Mesodermal cell (in vitro differentiated cells): ENCODE results near the gene NFKB2.

Source experiments
- H3K27ac ChIP-seq: 2 replicates; pipeline ENCODE4 v1.7.0; 2013; ENCODE audit warnings: mild to moderate bottlenecking, low read depth, low read length, moderate library complexity; ENCODE audit not compliant: severe bottlenecking
- H3K36me3 ChIP-seq: 2 replicates; pipeline ENCODE4 v1.7.1; 2013; ENCODE audit warnings: mild to moderate bottlenecking, low read length, moderate library complexity; ENCODE audit not compliant: control insufficient read depth, insufficient read depth
- H3K4me1 ChIP-seq: one replicate; pipeline ENCODE4 v1.7.1; 2013; ENCODE audit warnings: mild to moderate bottlenecking, low read length; ENCODE audit not compliant: insufficient read depth, control insufficient read depth, poor library complexity, severe bottlenecking
- H3K4me3 ChIP-seq: 2 replicates; pipeline ENCODE4 v1.7.0; 2013; ENCODE audit warnings: low read length, control low read depth, mild to moderate bottlenecking; ENCODE audit not compliant: insufficient read depth, poor library complexity, severe bottlenecking; ENCODE audit errors: extremely low read depth
- H3K9me3 ChIP-seq: 2 replicates; pipeline ENCODE4 v1.7.1; 2013; ENCODE audit warnings: mild to moderate bottlenecking, low read length, moderate library complexity; ENCODE audit not compliant: control insufficient read depth
- WGBS, 2 experiments: methylation state at CpG; one replicate each; pipeline ENCODE4 v1.1.5; 2013; ENCODE audit warnings: missing lambda C conversion rate in 2 of 2; ENCODE audit not compliant: insufficient coverage in 2 of 2; 5-methylcytosine and 5-hydroxymethylcytosine counted together

Gene NFKB2

GRCh38 chr10:102416695-102417094 is 21.2 kb downstream of the NFKB2 start:
- Histone ChIP-seq H3K36me3 (no peaks in the 10 kb centered on the region), H3K4me1 (peaks cover 6% of the 10 kb centered on the region), H3K27ac (no peak overlapping the region), H3K4me3 (no peak overlapping the region), H3K9me3 (no peaks in the 10 kb centered on the region)
- 88 to 92% methylated on average over 12 to 19 of the region's 20 CpGs for WGBS, 2 experiments

GRCh38 chr10:102418622-102419268 is 23.2 kb downstream of the NFKB2 start, which contains the start of gene PSD:
Gene PSD (minus strand): TSS chr10:102418785. CDS start chr10:102417038, 1,747 bp downstream.
- Histone ChIP-seq H3K27ac (no peak within 1 kb of the TSS), H3K4me1 (peaks cover 6% of the 10 kb centered on the region), H3K9me3 (no peaks in the 10 kb centered on the region), H3K4me3 (peak within 1 kb of the TSS; percentile 78), H3K36me3 (peaks cover 9% of the 10 kb centered on the region)
- WGBS, 2 experiments: 1 to 4% methylated on average over 20 to 21 of the region's 45 CpGs

- Histone ChIP-seq H3K27ac (peak overlapping the region; percentile 81), H3K36me3 (peaks cover 16% of the 10 kb centered on the region), H3K9me3 (no peaks in the 10 kb centered on the region), H3K4me3 (peak overlapping the region; percentile 78), H3K4me1 (peaks cover 6% of the 10 kb centered on the region)
- WGBS, 2 experiments: 1% methylated on average over 25 to 40 of the region's 54 CpGs
These were observed 24.0 kb downstream of the NFKB2 start for GRCh38 chr10:102419269-102420180.

GRCh38 chr10:102420181-102420713 is 24.7 kb downstream of the NFKB2 start:
- no peaks in the 10 kb centered on the region for H3K9me3 ChIP-seq
- WGBS, 2 experiments: 0% methylated on average over 3 to 7 of the region's 21 CpGs
- peaks cover 16% of the 10 kb centered on the region for H3K36me3 ChIP-seq
- H3K4me3 ChIP-seq: peak overlapping the region; percentile 78
- H3K27ac ChIP-seq: peak overlapping the region; percentile 81
- H3K4me1 ChIP-seq: peaks cover 6% of the 10 kb centered on the region

GRCh38 chr10:102420714-102421506 is 25.4 kb downstream of the NFKB2 start, which contains the start of gene FBXL15:
Gene FBXL15 (plus strand): TSS chr10:102420836. CDS start chr10:102421130, 294 bp downstream.
- Histone ChIP-seq H3K4me3 (peak within 1 kb of the TSS; percentile 78), H3K27ac (peak within 1 kb of the TSS; percentile 81), H3K4me1 (peaks cover 6% of the 10 kb centered on the region), H3K36me3 (peaks cover 16% of the 10 kb centered on the region), H3K9me3 (no peaks in the 10 kb centered on the region)
- WGBS, 2 experiments: 0 to 1% methylated on average over 60 to 65 of the region's 66 CpGs

GRCh38 chr10:102421507-102421756 is 25.9 kb downstream of the NFKB2 start:
- WGBS, 2 experiments: 2 to 3% methylated on average over 12 to 13 of the region's 14 CpGs
- Histone ChIP-seq H3K4me3 (peak overlapping the region; percentile 78), H3K36me3 (peaks cover 16% of the 10 kb centered on the region), H3K4me1 (peaks cover 6% of the 10 kb centered on the region), H3K9me3 (no peaks in the 10 kb centered on the region), H3K27ac (no peak overlapping the region)

GRCh38 chr10:102421757-102422512 is 26.4 kb downstream of the NFKB2 start:
- Histone ChIP-seq H3K4me3 (peak overlapping the region; percentile 78), H3K9me3 (no peaks in the 10 kb centered on the region), H3K36me3 (peaks cover 16% of the 10 kb centered on the region), H3K27ac (no peak overlapping the region), H3K4me1 (peaks cover 6% of the 10 kb centered on the region)
- 6 to 7% methylated on average over 53 to 56 of the region's 62 CpGs for WGBS, 2 experiments

GRCh38 chr10:102422545-102423129 is 27.1 kb downstream of the NFKB2 start:
- no peaks in the 10 kb centered on the region for H3K9me3 ChIP-seq
- no peak overlapping the region for H3K27ac ChIP-seq
- H3K4me1 ChIP-seq: peaks cover 6% of the 10 kb centered on the region
- 23 to 25% methylated on average over 23 to 28 of the region's 28 CpGs for WGBS, 2 experiments
- H3K4me3 ChIP-seq: peak overlapping the region; percentile 78
- peaks cover 16% of the 10 kb centered on the region for H3K36me3 ChIP-seq

- peaks cover 6% of the 10 kb centered on the region for H3K4me1 ChIP-seq
- H3K27ac ChIP-seq: no peak overlapping the region
- no peaks in the 10 kb centered on the region for H3K9me3 ChIP-seq
- H3K4me3 ChIP-seq: no peak overlapping the region
- WGBS, 2 experiments: 88 to 97% methylated on average over 11 to 12 of the region's 13 CpGs
- H3K36me3 ChIP-seq: peaks cover 16% of the 10 kb centered on the region
These were observed 28.0 kb downstream of the NFKB2 start for GRCh38 chr10:102423372-102423968.
